DMS153 (cell line): ENCODE results near the gene NEAT1.

Experiments used
- DNase-seq: peaks from one replicate; lab custom pipeline; 2025; lab: John Stamatoyannopoulos, UW

NEAT1 gene

GRCh38 chr11:65422633-65423515 is at the start of gene NEAT1:
Gene NEAT1 (plus strand): TSS chr11:65422798.
- no peak for DNase-seq

- no peak for DNase-seq
Observed at GRCh38 chr11:65373839-65374580, 48.6 kb upstream of the NEAT1 start.

GRCh38 chr11:65375012-65375411 is 47.6 kb upstream of the NEAT1 start:
- no peak for DNase-seq

- no peak for DNase-seq
Observed at GRCh38 chr11:65376138-65376713, 46.4 kb upstream of the NEAT1 start.

- no peak for DNase-seq
Observed at GRCh38 chr11:65377036-65377435, 45.6 kb upstream of the NEAT1 start.

GRCh38 chr11:65377777-65378176 is 44.8 kb upstream of the NEAT1 start:
- DNase-seq, result no peak

GRCh38 chr11:65378208-65378927 is 44.2 kb upstream of the NEAT1 start:
- no peak for DNase-seq

GRCh38 chr11:65378928-65379638 is 43.5 kb upstream of the NEAT1 start:
- no peak for DNase-seq

- DNase-seq, result no peak
Observed at GRCh38 chr11:65379698-65380459, 42.7 kb upstream of the NEAT1 start.

- no peak for DNase-seq
Observed at GRCh38 chr11:65380460-65381119, 42.0 kb upstream of the NEAT1 start.

- no peak for DNase-seq
Observed at GRCh38 chr11:65381716-65382032, 40.9 kb upstream of the NEAT1 start.

GRCh38 chr11:65382033-65382803 is 40.4 kb upstream of the NEAT1 start, which contains the start of gene SLC25A45:
Gene SLC25A45 (minus strand): TSS chr11:65382646. CDS start chr11:65381951, 695 bp downstream.
- peak; percentile 89 for DNase-seq

- DNase-seq, result peak; percentile 94
Observed at GRCh38 chr11:65382804-65383368, 39.7 kb upstream of the NEAT1 start.

- no peak for DNase-seq
Observed at GRCh38 chr11:65383778-65384177, 38.8 kb upstream of the NEAT1 start.

- DNase-seq, result no peak
Observed at GRCh38 chr11:65384301-65384889, 38.2 kb upstream of the NEAT1 start.

- peak; percentile 61 for DNase-seq
Observed at GRCh38 chr11:65386307-65387140, 36.1 kb upstream of the NEAT1 start, which contains the start of gene FRMD8. Gene FRMD8 (plus strand): TSS chr11:65386637. CDS start chr11:65387037, 400 bp downstream.

GRCh38 chr11:65388731-65389130 is 33.9 kb upstream of the NEAT1 start:
- DNase-seq, result no peak
